HepG2 (cell line): ENCODE results near the gene EHD1. TPM values are rescaled to one million over a fixed set of nuclear protein-coding genes. Genes with fewer than 3 reads are reported as not detected.
A peak's percentile ranks its signal among the peaks of the same experiment; 100 is the strongest.

Experiments
- CBFB ChIP-seq: sonication (generic); formaldehyde crosslinking; IDR thresholded peaks from 2 replicates; pipeline ENCODE4 v1.4.0; 2020; ENCODE audit warnings: missing genetic modification reagents
- FOXP1 ChIP-seq, 2 experiments: fragments of 450-650 bp in 1 of 2; IDR thresholded peaks; 2 replicates each; pipeline ENCODE4 v1.6.1; 2017 to 2018; ENCODE audit warnings: antibody characterized with exemption in 1 of 2
- GPN1 ChIP-seq: sonication (generic); formaldehyde crosslinking; IDR thresholded peaks from 2 replicates; pipeline ENCODE4 v1.5.1; 2020; ENCODE audit warnings: missing genetic modification reagents, borderline replicate concordance
- HDAC2 ChIP-seq: sonication (generic); formaldehyde crosslinking; IDR thresholded peaks from 2 replicates; pipeline ENCODE4 v1.4.0; 2020; ENCODE audit warnings: missing genetic modification reagents
- HNF1A ChIP-seq, 2 experiments: sonication (generic) in 1 of 2; formaldehyde crosslinking in 1 of 2; IDR thresholded peaks; 2 replicates each; pipeline versions ENCODE4 v1.4.0 to v1.6.1; 2016 to 2020; ENCODE audit warnings: borderline replicate concordance in 1 of 2, low read depth in 1 of 2, mild to moderate bottlenecking in 1 of 2, missing genetic modification reagents in 1 of 2
- MEF2D ChIP-seq: sonication (generic); formaldehyde crosslinking; IDR thresholded peaks from 2 replicates; pipeline ENCODE4 v1.5.1; 2020; ENCODE audit warnings: mild to moderate bottlenecking, missing genetic modification reagents
- PAX8 ChIP-seq: sonication (generic); formaldehyde crosslinking; IDR thresholded peaks from 2 replicates; pipeline ENCODE4 v1.8.0; 2022; ENCODE audit warnings: mild to moderate bottlenecking, missing genetic modification reagents, borderline replicate concordance
- PAXIP1 ChIP-seq: sonication (generic); formaldehyde crosslinking; conservative IDR thresholded peaks from 2 replicates; pipeline ENCODE4 v1.4.0; 2020; ENCODE audit warnings: mild to moderate bottlenecking, missing genetic modification reagents, moderate library complexity
- PLSCR1 ChIP-seq: sonication (generic); formaldehyde crosslinking; IDR thresholded peaks from 2 replicates; pipeline ENCODE4 v1.5.0; 2020; ENCODE audit warnings: missing genetic modification reagents, mild to moderate bottlenecking, borderline replicate concordance
- PRMT3 ChIP-seq: sonication (generic); formaldehyde crosslinking; IDR thresholded peaks from 2 replicates; pipeline ENCODE4 v1.8.1; 2022; ENCODE audit warnings: low read depth, mild to moderate bottlenecking, moderate library complexity, missing genetic modification reagents, borderline replicate concordance
- RBM39 ChIP-seq: fragments of 200-400 bp; formaldehyde crosslinking; IDR thresholded peaks from one replicate; pipeline ENCODE4 v1.6.1; 2018; ENCODE audit warnings: antibody characterized with exemption, mild to moderate bottlenecking, low read depth, low read length; ENCODE audit not compliant: poor library complexity, severe bottlenecking
- SKIL ChIP-seq: sonication (generic); formaldehyde crosslinking; IDR thresholded peaks from 2 replicates; pipeline ENCODE4 v1.8.0; 2022; ENCODE audit warnings: missing genetic modification reagents, mild to moderate bottlenecking, moderate library complexity, borderline replicate concordance
- SOX13 ChIP-seq, 3 experiments: fragments of 450-650 bp in 1 of 3; sonication (generic) in 1 of 3; formaldehyde crosslinking in 1 of 3; IDR thresholded peaks in 2 of 3; conservative IDR thresholded peaks in 1 of 3; 2 replicates each; pipeline versions ENCODE4 v1.5.0 to v1.6.1; 2016 to 2020; ENCODE audit warnings: antibody characterized with exemption in 1 of 3, mild to moderate bottlenecking in 1 of 3, missing compliant biosample characterization in 1 of 3, missing genetic modification reagents in 1 of 3, moderate library complexity in 1 of 3
- ZNF136 ChIP-seq: sonication (generic); formaldehyde crosslinking; IDR thresholded peaks from 2 replicates; pipeline ENCODE4 v1.8.1; 2022; ENCODE audit warnings: low read depth, mild to moderate bottlenecking, moderate library complexity, missing genetic modification reagents
- ZNF674 ChIP-seq: sonication (generic); formaldehyde crosslinking; IDR thresholded peaks from 2 replicates; pipeline ENCODE4 v1.5.0; 2020; ENCODE audit warnings: low read depth, mild to moderate bottlenecking, missing genetic modification reagents
- ZNF790 ChIP-seq: sonication (generic); formaldehyde crosslinking; IDR thresholded peaks from 2 replicates; pipeline ENCODE4 v1.8.0; 2022; ENCODE audit warnings: missing genetic modification reagents, mild to moderate bottlenecking, borderline replicate concordance
- polyA plus RNA-seq, 8 experiments: library from polyadenylated mRNA; depleted of rRNA in 3 of 8; stranded (reverse) in 7 of 8; unstranded in 1 of 8; fragments of >200 nt; fragmentation: Illumina TruSeq in 4 of 8; extraction: Trizol in 4 of 8; gene quantifications; 2 replicates each; pipeline versions ENCODE4 v1.2.1 to v1.2.3, GENCODE V29; 2011 to 2016; ENCODE audit warnings: low read depth in 4 of 8, missing spikeins in 1 of 8, mixed read lengths in 1 of 8; ENCODE audit not compliant: insufficient read depth in 1 of 8
- total RNA-seq, 5 experiments: library from RNA; depleted of rRNA; stranded (reverse); fragments of >200 nt; fragmentation: Illumina TruSeq; extraction: Trizol; gene quantifications; 2 replicates each; pipeline ENCODE4 v1.2.3, GENCODE V29; 2016; ENCODE audit warnings: low read depth in 1 of 5

The EHD1 gene
- total and polyA plus RNA-seq, 2 of the 13 experiments (the other 11 are each of a cell fraction or from before 2014, with no cell fraction given): 23.6 to 26.6 TPM

GRCh38 chr11:64916040-64916774, 37.8 kb upstream of the EHD1 start (continued):
- TF ChIP-seq SOX13 (IDR thresholded peaks at IDR 0.05) (no peak), SOX13 (CRISPR knock-in tag; conservative IDR thresholded peaks at IDR 0.05 in 1 of 2, IDR thresholded peaks at IDR 0.05 in 1 of 2) (peak in 1 of 2 experiments; percentile 13; a peak in 1 of 4 replicates), CBFB (CRISPR knock-in tag) (no peak), ZNF674 (CRISPR knock-in tag) (no peak), ZNF790 (no peak), PLSCR1 (CRISPR knock-in tag) (no peak), GPN1 (CRISPR knock-in tag) (no peak), PAXIP1 (peak; percentile 54), RBM39 (no peak), SKIL (CRISPR knock-in tag) (no peak), FOXP1 (IDR thresholded peaks at IDR 0.05) (peak; percentile 89), FOXP1 (CRISPR knock-in tag; IDR thresholded peaks at IDR 0.05) (peak; percentile 97), MEF2D (CRISPR knock-in tag) (no peak), PRMT3 (CRISPR knock-in tag) (no peak), PAX8 (no peak), HDAC2 (CRISPR knock-in tag) (peak; percentile 32; the same call in 1 of the 2 replicates), HNF1A (IDR thresholded peaks at IDR 0.05; ENCODE audit: low read depth) (0 out of 2 replicates have a peak, but pooled peaks have one; percentile 9), HNF1A (CRISPR knock-in tag; IDR thresholded peaks at IDR 0.05; ENCODE audit: borderline replicate concordance) (no peak), ZNF136 (CRISPR knock-in tag) (no peak)
